Lung (tissue), 12 donors: ENCODE measurements around the gene NFXL1. TPM values are rescaled to one million over a fixed set of nuclear protein-coding genes. Genes with fewer than 3 reads are reported as not detected.

ENCODE experiments used
- ATAC-seq: fragments of 200-7000 bp; cut with Tn5 transposase; one replicate; pipeline ENCODE4 v1.9.1; 2020; ENCODE audit warnings: moderate number of reproducible peaks; ENCODE audit not compliant: insufficient read depth, low FRiP score
- DNase-seq, 3 donors: peaks; one replicate each; pipeline ENCODE4 v3.0.0-alpha.2; 2013 to 2017
- H3K27ac ChIP-seq, 2 donors: one replicate each; pipeline ENCODE4 v1.5.1; 2013; ENCODE audit warnings: mild to moderate bottlenecking in 2 of 2, moderate library complexity in 2 of 2, control low read depth in 1 of 2, inconsistent platforms in 1 of 2, low read depth in 1 of 2, low read length in 1 of 2
- H3K27me3 ChIP-seq, 3 donors: one replicate each; pipeline ENCODE4 v1.5.1; 2013; ENCODE audit warnings: low read length in 2 of 3; ENCODE audit not compliant: control insufficient read depth in 3 of 3, insufficient read depth in 3 of 3
- H3K36me3 ChIP-seq, 4 donors: one replicate each; pipeline ENCODE4 v1.5.1; 2013; ENCODE audit warnings: low read length in 4 of 4, mild to moderate bottlenecking in 1 of 4, moderate library complexity in 1 of 4; ENCODE audit not compliant: control insufficient read depth in 4 of 4, insufficient read depth in 4 of 4
- H3K4me1 ChIP-seq, 5 donors: one replicate each; pipeline ENCODE4 v1.5.1; 2013; ENCODE audit warnings: low read length in 5 of 5, mild to moderate bottlenecking in 2 of 5, moderate library complexity in 1 of 5; ENCODE audit not compliant: control insufficient read depth in 5 of 5, insufficient read depth in 5 of 5
- H3K4me3 ChIP-seq: one replicate; pipeline ENCODE4 v1.5.1; 2013; ENCODE audit warnings: mild to moderate bottlenecking, control low read depth, moderate library complexity
- H3K9ac ChIP-seq, 2 donors: one replicate each; pipeline ENCODE4 v1.5.1; 2013; ENCODE audit warnings: low read length in 2 of 2, control low read depth in 1 of 2; ENCODE audit not compliant: insufficient read depth in 1 of 2
- H3K9me3 ChIP-seq, 4 donors: one replicate each; pipeline ENCODE4 v1.5.1; 2013; ENCODE audit warnings: low read length in 3 of 4, mild to moderate bottlenecking in 1 of 4, moderate library complexity in 1 of 4; ENCODE audit not compliant: control insufficient read depth in 4 of 4, insufficient read depth in 3 of 4
- WGBS, 2 donors: extraction: QIAGEN DNeasy Blood & Tissue Kit; methylation state at CpG; one replicate each; pipeline ENCODE4 v1.1.7; 2013; 5-methylcytosine and 5-hydroxymethylcytosine counted together
- polyA plus RNA-seq, 2 donors: library from polyadenylated mRNA; stranded (reverse); fragments of 200-250 nt; gene quantifications; one replicate each; pipeline ENCODE4 v1.2.1, GENCODE V29; 2013
- total RNA-seq, 2 donors: library from RNA; depleted of rRNA in 1 of 2; stranded (reverse); fragments of >200 nt in 1 of 2; gene quantifications; one replicate each; pipeline ENCODE4 v1.2.1, GENCODE V29; 2014 to 2021
- TF ChIP-seq, protein P1 (sequence below): IDR thresholded peaks from 2 replicates; pipeline ENCODE4 v1.5.1; 2012; ENCODE audit warnings: mild to moderate bottlenecking; ENCODE audit errors: control extremely low read depth, extremely low read depth
- donor health status: control.
- donor health status: control.
- donor health status: Bipolar disorder and iron deficiency.
- donor health status: healthy.
- donor health status: DM: yes; HTN: yes; CAD: no.

Gene NFXL1
- total and polyA plus RNA-seq, 4 donors: 4.6 to 27.2 (median 8.8) TPM

DNA sequence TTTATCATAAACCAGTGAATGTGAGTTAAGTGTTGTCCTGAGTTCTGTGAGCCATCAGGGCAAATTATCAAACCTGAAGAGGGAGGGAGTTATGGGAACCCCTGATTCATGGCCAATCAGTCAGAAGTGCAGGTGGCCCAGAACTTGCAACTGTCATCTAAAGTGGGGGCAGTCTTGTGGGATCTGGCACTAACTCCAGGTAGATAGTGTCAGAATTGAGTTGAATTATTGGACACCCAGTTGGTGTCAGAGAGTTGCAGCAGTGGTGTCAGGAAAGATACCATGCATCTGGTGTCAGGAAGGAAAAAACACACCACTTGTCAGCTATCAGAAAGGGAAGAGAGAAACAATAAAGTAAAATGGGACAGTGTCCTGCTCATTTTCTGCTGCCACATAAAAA, 84.9 kb downstream of the NFXL1 start:
- Histone ChIP-seq H3K4me3 (no peak overlapping the region), H3K27me3 (no peaks in the 10 kb centered on the region), H3K36me3 (no peaks in the 10 kb centered on the region), H3K27ac (peak overlapping the region in 1 of 2 donors; percentile 27), H3K9ac (no peak overlapping the region), H3K9me3 (peaks cover 0 to 4% (median 2%) of the 10 kb centered on the region in 4 donors), H3K4me1 (no peaks in the 10 kb centered on the region)
- DNase-seq (no peak), ATAC-seq (no peak)
- TF ChIP-seq, protein P1, sequence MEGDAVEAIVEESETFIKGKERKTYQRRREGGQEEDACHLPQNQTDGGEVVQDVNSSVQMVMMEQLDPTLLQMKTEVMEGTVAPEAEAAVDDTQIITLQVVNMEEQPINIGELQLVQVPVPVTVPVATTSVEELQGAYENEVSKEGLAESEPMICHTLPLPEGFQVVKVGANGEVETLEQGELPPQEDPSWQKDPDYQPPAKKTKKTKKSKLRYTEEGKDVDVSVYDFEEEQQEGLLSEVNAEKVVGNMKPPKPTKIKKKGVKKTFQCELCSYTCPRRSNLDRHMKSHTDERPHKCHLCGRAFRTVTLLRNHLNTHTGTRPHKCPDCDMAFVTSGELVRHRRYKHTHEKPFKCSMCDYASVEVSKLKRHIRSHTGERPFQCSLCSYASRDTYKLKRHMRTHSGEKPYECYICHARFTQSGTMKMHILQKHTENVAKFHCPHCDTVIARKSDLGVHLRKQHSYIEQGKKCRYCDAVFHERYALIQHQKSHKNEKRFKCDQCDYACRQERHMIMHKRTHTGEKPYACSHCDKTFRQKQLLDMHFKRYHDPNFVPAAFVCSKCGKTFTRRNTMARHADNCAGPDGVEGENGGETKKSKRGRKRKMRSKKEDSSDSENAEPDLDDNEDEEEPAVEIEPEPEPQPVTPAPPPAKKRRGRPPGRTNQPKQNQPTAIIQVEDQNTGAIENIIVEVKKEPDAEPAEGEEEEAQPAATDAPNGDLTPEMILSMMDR: no peak

DNA sequence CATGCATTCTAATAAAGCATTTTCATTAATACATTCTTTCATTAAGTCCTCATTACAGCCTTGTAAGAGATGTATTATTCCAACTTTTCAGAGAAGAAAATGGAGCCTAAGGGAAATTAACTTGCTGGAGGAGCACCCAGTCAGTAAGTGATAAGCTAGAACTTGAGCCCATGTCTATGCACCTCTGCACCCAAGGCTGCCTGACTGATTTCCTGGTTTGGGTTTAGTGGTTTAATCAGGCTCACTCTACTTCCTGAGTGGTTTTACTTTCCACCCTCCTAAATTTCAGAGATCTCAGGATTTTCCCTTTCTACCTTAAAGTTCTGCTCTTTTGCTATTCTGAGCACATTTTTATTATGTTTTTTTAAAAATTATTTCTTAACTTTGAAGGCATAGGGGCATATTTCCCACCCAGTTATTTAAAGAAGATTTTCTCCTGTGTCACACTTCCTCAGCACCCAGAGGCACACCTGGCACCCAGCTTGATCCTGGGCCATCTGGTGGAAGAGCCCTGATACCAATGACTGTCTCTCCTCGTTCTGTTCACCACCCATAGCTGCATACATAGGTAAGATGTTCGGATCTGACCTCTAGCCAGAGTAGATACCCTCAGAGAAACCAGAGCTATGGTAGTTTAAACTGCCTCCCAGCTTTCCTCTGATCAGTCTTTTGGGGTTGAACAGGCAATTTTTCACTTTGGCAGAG, 86.9 kb downstream of the NFXL1 start:
- 52 to 72% methylated on average over 2 of the region's 2 CpGs for WGBS, 2 donors
- H3K36me3 ChIP-seq: no peaks in the 10 kb centered on the region
- H3K27me3 ChIP-seq: no peaks in the 10 kb centered on the region
- no peak overlapping the region for H3K4me3 ChIP-seq
- no peak overlapping the region for H3K27ac ChIP-seq
- TF ChIP-seq, protein P1: no peak
- no peaks in the 10 kb centered on the region for H3K4me1 ChIP-seq
- DNase-seq: no peak
- no peak overlapping the region for H3K9ac ChIP-seq
- no peaks in the 10 kb centered on the region for H3K9me3 ChIP-seq
- no peak for ATAC-seq

DNA sequence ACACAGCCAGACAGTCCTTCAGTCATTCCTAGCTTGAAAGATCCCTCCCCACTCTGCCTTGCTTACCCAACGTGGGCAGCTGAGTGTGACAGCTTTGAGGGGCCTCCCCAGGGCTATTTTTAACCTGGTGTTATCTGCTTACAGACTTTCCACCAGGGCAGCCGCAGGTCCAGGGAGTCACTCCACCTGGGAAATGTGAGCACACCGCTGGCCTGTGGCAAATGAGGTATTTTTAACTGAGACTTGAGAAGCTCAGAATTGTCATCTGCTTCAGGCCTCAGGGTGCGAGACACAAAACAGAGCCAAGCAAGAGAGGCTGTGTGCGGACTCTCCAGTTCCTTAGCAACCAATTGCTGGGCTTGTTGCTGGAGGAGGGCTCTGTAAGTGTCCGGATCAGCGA, 89.5 kb downstream of the NFXL1 start:
- Histone ChIP-seq H3K36me3 (no peaks in the 10 kb centered on the region), H3K27ac (peak overlapping the region in 1 of 2 donors; percentile 76), H3K27me3 (no peaks in the 10 kb centered on the region), H3K9ac (no peak overlapping the region), H3K9me3 (no peaks in the 10 kb centered on the region), H3K4me3 (no peak overlapping the region), H3K4me1 (peaks cover 0 to 2% (median 0%) of the 10 kb centered on the region in 5 donors)
- TF ChIP-seq, protein P1: no peak
- 77 to 82% methylated on average over 7 of the region's 7 CpGs for WGBS, 2 donors
- ATAC-seq (no peak), DNase-seq (peak in 1 of 3 donors; percentile 26)

DNA sequence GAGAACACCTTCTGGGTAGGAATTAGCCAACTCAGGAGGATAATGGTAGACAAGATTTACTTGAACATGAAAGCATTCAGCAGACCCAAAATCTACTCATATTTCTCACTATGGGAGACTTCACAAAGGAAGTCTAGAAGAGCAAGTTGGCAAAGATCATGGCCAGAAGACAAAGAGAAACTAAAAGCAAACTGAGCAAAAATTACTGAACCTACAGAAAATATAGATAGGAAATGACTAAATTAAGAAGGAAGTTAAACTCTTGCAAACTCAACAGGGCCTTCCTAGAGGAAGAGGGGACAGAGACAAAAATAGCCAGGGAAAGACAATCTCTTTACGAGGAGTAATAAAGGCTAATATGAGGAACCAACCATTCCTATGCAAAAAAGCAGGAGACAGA, 95.2 kb downstream of the NFXL1 start:
- Histone ChIP-seq H3K27ac (peak overlapping the region in 1 of 2 donors; percentile 9), H3K4me1 (peaks cover 0 to 12% (median 0%) of the 10 kb centered on the region in 5 donors), H3K4me3 (no peak overlapping the region), H3K9ac (no peak overlapping the region), H3K9me3 (no peaks in the 10 kb centered on the region), H3K27me3 (no peaks in the 10 kb centered on the region), H3K36me3 (no peaks in the 10 kb centered on the region)
- ATAC-seq: no peak
- no peak for DNase-seq
- TF ChIP-seq, protein P1: no peak
- WGBS, 2 donors: 24 to 53% methylated on average over 1 of the region's 1 CpG
